Mesenchymal stem cell (in vitro differentiated cells and primary cell): ENCODE measurements around the gene RGMB.

Experiments used
- DNase-seq: peaks from one replicate; pipeline ENCODE4 v3.0.0-alpha.2; 2013
- H2AFZ ChIP-seq: one replicate; pipeline ENCODE4 v1.6.1; 2013; ENCODE audit warnings: low read depth, mild to moderate bottlenecking, control low read depth, inconsistent platforms, low read length, moderate library complexity
- H2AK5ac ChIP-seq: 2 replicates; pipeline ENCODE4 v1.6.1; 2013; ENCODE audit warnings: low read length, moderate library complexity, mild to moderate bottlenecking, inconsistent platforms; ENCODE audit not compliant: severe bottlenecking
- H2BK120ac ChIP-seq: one replicate; pipeline ENCODE4 v1.6.1; 2013; ENCODE audit warnings: low read depth, mild to moderate bottlenecking, inconsistent platforms, low read length, moderate library complexity
- H2BK12ac ChIP-seq, 2 experiments: one replicate each; pipeline ENCODE4 v1.6.1; 2013; ENCODE audit warnings: inconsistent platforms in 2 of 2, low read length in 2 of 2, mild to moderate bottlenecking in 2 of 2, moderate library complexity in 2 of 2, control low read depth in 1 of 2
- H2BK15ac ChIP-seq: one replicate; pipeline ENCODE4 v1.6.1; 2013; ENCODE audit warnings: mild to moderate bottlenecking, low read depth, inconsistent platforms; ENCODE audit not compliant: poor library complexity, severe bottlenecking
- H2BK5ac ChIP-seq: 2 replicates; pipeline ENCODE4 v1.6.1; 2013; ENCODE audit warnings: low read depth, mild to moderate bottlenecking, low read length, control low read depth, inconsistent platforms; ENCODE audit not compliant: poor library complexity, severe bottlenecking
- H3K14ac ChIP-seq, 2 experiments: one replicate each; pipeline ENCODE4 v1.6.1; 2013; ENCODE audit warnings: inconsistent platforms in 2 of 2, low read length in 2 of 2, control low read depth in 1 of 2, mild to moderate bottlenecking in 1 of 2, moderate library complexity in 1 of 2
- H3K18ac ChIP-seq, 2 experiments: one replicate each; pipeline ENCODE4 v1.6.1; 2013; ENCODE audit warnings: inconsistent platforms in 2 of 2, low read length in 2 of 2, control low read depth in 1 of 2, low read depth in 1 of 2, mild to moderate bottlenecking in 1 of 2
- H3K23ac ChIP-seq, 2 experiments: one replicate each; pipeline ENCODE4 v1.6.1; 2013; ENCODE audit warnings: inconsistent platforms in 2 of 2, low read length in 2 of 2, mild to moderate bottlenecking in 2 of 2, moderate library complexity in 2 of 2, control low read depth in 1 of 2
- H3K27ac ChIP-seq: 2 replicates; pipeline ENCODE4 v1.5.1; 2013; ENCODE audit warnings: mild to moderate bottlenecking, moderate library complexity, low read length, control low read depth, inconsistent platforms; ENCODE audit not compliant: poor library complexity, severe bottlenecking
- H3K27me3 ChIP-seq, 2 experiments: 2 replicates each; pipeline versions ENCODE4 v1.6.1 to v1.7.0; 2013; ENCODE audit warnings: low read length in 2 of 2, mild to moderate bottlenecking in 2 of 2, moderate library complexity in 2 of 2, control low read depth in 1 of 2, inconsistent platforms in 1 of 2; ENCODE audit not compliant: control insufficient read depth in 1 of 2, insufficient read depth in 1 of 2
- H3K36me3 ChIP-seq, 2 experiments: 2 replicates each; pipeline versions ENCODE4 v1.6.1 to v1.7.0; 2013; ENCODE audit warnings: low read length in 2 of 2, control low read depth in 1 of 2, inconsistent platforms in 1 of 2, low read depth in 1 of 2, mild to moderate bottlenecking in 1 of 2; ENCODE audit not compliant: insufficient read depth in 2 of 2, control insufficient read depth in 1 of 2
- H3K4ac ChIP-seq, 2 experiments: one replicate each; pipeline ENCODE4 v1.6.1; 2013; ENCODE audit warnings: inconsistent platforms in 2 of 2, low read length in 2 of 2, mild to moderate bottlenecking in 2 of 2, moderate library complexity in 2 of 2, control low read depth in 1 of 2, low read depth in 1 of 2
- H3K4me1 ChIP-seq: 2 replicates; pipeline ENCODE4 v1.6.1; 2013; ENCODE audit warnings: low read depth, low read length, control low read depth; ENCODE audit not compliant: control insufficient read depth, insufficient read depth
- H3K4me2 ChIP-seq: 2 replicates; pipeline ENCODE4 v1.6.1; 2013; ENCODE audit warnings: low read length, mild to moderate bottlenecking, inconsistent platforms; ENCODE audit not compliant: poor library complexity, severe bottlenecking
- H3K4me3 ChIP-seq, 2 experiments: 2 replicates each; pipeline versions ENCODE4 v1.5.1 to v1.7.0; 2013; ENCODE audit warnings: low read length in 2 of 2, mild to moderate bottlenecking in 2 of 2, control low read depth in 1 of 2, low read depth in 1 of 2; ENCODE audit not compliant: insufficient read depth in 1 of 2
- H3K79me1 ChIP-seq: replicated peaks from 2 replicates; pipeline ENCODE4 v1.6.1; 2013; ENCODE audit warnings: mild to moderate bottlenecking, control low read depth, low read length, inconsistent platforms; ENCODE audit not compliant: poor library complexity, severe bottlenecking
- H3K9ac ChIP-seq: 2 replicates; pipeline ENCODE4 v1.7.0; 2013; ENCODE audit warnings: mild to moderate bottlenecking, low read length, moderate library complexity
- H3K9me3 ChIP-seq: 2 replicates; pipeline ENCODE4 v1.7.0; 2013; ENCODE audit warnings: mild to moderate bottlenecking, low read length; ENCODE audit not compliant: control insufficient read depth
- H4K8ac ChIP-seq: one replicate; pipeline ENCODE4 v1.6.1; 2013; ENCODE audit warnings: inconsistent platforms, mild to moderate bottlenecking, low read length, moderate library complexity
- H4K91ac ChIP-seq: one replicate; pipeline ENCODE4 v1.6.1; 2013; ENCODE audit warnings: mild to moderate bottlenecking, low read length, inconsistent platforms
- WGBS: methylation state at CpG from one replicate; pipeline ENCODE4 v1.1.7; 2013; ENCODE audit warnings: mixed read lengths; 5-methylcytosine and 5-hydroxymethylcytosine counted together

Gene RGMB

DNA sequence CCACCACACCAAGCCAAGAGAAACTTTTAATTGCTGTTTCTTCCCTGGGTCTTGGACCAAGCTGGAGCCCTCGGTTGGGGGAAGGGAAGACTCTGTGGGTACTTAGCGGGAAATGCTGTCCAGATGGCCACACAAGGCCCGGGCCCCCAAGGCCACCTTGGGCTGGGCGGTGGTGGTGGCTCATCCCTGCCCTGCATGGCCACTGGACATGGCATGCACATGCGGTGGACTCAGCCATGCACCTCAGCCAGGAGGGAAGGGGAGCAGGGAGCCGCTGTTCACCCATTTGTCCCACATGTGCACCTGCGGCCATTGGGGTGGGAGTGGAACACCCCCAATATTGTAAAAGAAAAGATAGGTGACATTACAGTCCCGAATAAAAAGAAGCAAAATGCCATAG, 72.4 kb downstream of the RGMB start:
- WGBS = 95% methylated on average over 8 of the region's 8 CpGs
- no peak overlapping the region for H4K8ac ChIP-seq
- no peak for DNase-seq
- H3K36me3 ChIP-seq = no peaks in the 10 kb centered on the region
- no peak overlapping the region for H3K4me3 ChIP-seq
- peaks cover 10% of the 10 kb centered on the region for H3K9me3 ChIP-seq
- peaks cover 4% of the 10 kb centered on the region for H3K4me1 ChIP-seq
- no peak overlapping the region for H3K4me2 ChIP-seq
- H2BK12ac ChIP-seq = no peak overlapping the region
- H2AK5ac ChIP-seq = peak overlapping the region; percentile 43
- H3K18ac ChIP-seq = no peak overlapping the region
- H3K79me1 ChIP-seq = no peaks in the 10 kb centered on the region
- no peak overlapping the region for H3K27ac ChIP-seq
- no peaks in the 10 kb centered on the region for H3K27me3 ChIP-seq
- H4K91ac ChIP-seq = no peak overlapping the region
- H2AFZ ChIP-seq = no peak overlapping the region
- H2BK5ac ChIP-seq = peak overlapping the region; percentile 3
- no peak overlapping the region for H3K9ac ChIP-seq
- no peak overlapping the region for H3K23ac ChIP-seq
- H3K14ac ChIP-seq = no peak overlapping the region
- no peak overlapping the region for H2BK120ac ChIP-seq
- no peak overlapping the region for H3K4ac ChIP-seq
- no peak overlapping the region for H2BK15ac ChIP-seq
